Measurements from ENCODE around the gene EDAR. TPM values are rescaled to one million over a fixed set of nuclear protein-coding genes. Genes with fewer than 3 reads are reported as not detected.
A peak's percentile ranks its signal among the peaks of the same experiment; 100 is the strongest.

Gene EDAR
- total RNA-seq: 1 to 10 TPM in 1 of 5 donors, not detected in 4; 1.1 TPM
- under 1 TPM in 1 of 3 donors, not detected in 2; 0.93 TPM for polyA plus RNA-seq
- long read RNA-seq, donor 1: 0 reads
- long read RNA-seq, donor 2, full-length matches to known transcripts: 1 of 1 reads
- long read RNA-seq, donor 2, partial matches to known transcripts: 0 of 1 reads
- long read RNA-seq, donor 2, other reads (novel, unspliced or antisense): 0 of 1 reads
- long read RNA-seq, donor 3: 0 reads
- long read RNA-seq, donor 4: 0 reads
- long read RNA-seq, donor 5: 0 reads
- long read RNA-seq, donor 6: 0 reads
- long read RNA-seq, donor 7: 0 reads
- long read RNA-seq, donor 8: 0 reads
- long read RNA-seq, donor 9: 0 reads
- long read RNA-seq, donor 10: 0 reads

- no peaks in the 10 kb centered on the region for H3K9me3 ChIP-seq
- peak within 1 kb of the TSS in 2 of 4 donors; percentile 15 to 32 for H3K4me3 ChIP-seq
- H3K27me3 ChIP-seq: peaks cover 0 to 28% (median 6%) of the 10 kb centered on the region in 3 donors
- DNase-seq: peak; percentile 63 to 88
- H3K27ac ChIP-seq: no peak within 1 kb of the TSS
- intact Hi-C loops (cut with DNase I; ENCODE audit: low total_unique reads): no loop called here
- H3K4me1 ChIP-seq: peaks cover 0 to 8% (median 3%) of the 10 kb centered on the region in 4 donors
- WGBS, 5 donors: 22 to 33% (median 27%) methylated on average over 18 to 20 of the region's 20 CpGs
- peak in 5 of 7 experiments; percentile 42 to 53 (median 49) for TF ChIP-seq CTCF (IDR thresholded peaks at IDR 0.05)
- no peak for TF ChIP-seq POLR2A (IDR thresholded peaks at IDR 0.05)
- H3K36me3 ChIP-seq: no peaks in the 10 kb centered on the region
Measured at GRCh38 chr2:108988796-108989713, at the start of gene EDAR. TSS of gene EDAR (minus strand) at chr2:108989220. CDS start at chr2:108931014, 58,206 bp downstream.

DNA sequence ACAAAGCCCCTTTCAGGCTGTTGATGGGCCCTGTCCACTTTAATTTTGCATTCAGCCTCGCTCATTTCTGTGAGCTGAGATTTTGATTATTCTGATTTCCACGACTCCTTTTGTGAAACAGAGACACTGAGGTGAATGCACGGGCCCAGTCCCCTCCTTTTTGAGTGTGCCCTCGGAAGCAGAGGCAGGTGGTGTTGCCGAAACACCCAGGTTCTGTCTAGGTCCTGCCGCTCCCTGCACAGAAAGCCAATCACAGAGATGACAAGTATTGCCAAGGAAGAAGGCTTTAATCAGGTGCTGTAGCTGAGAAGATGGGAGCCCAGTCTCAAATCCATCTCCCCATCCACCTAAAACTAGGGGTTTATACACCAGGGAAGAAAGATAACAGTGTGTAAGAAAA, 44.2 kb upstream of the EDAR start:
- 90 to 99% (median 97%) methylated on average over 6 of the region's 6 CpGs for WGBS, 5 donors
- intact Hi-C loops (cut with DNase I; ENCODE audit: low total_unique reads): no loop called here
- H3K4me3 ChIP-seq: no peak overlapping the region
- H3K27ac ChIP-seq: peak overlapping the region in 3 of 5 donors; percentile 59 to 84 (median 71)
- TF ChIP-seq CTCF (IDR thresholded peaks at IDR 0.05) (no peak), POLR2AphosphoS5 (IDR thresholded peaks at IDR 0.05) (no peak), EP300 (IDR thresholded peaks at IDR 0.05) (no peak), POLR2A (IDR thresholded peaks at IDR 0.05) (no peak)
- H3K36me3 ChIP-seq: no peaks in the 10 kb centered on the region
- H3K9me3 ChIP-seq: no peaks in the 10 kb centered on the region
- H3K4me1 ChIP-seq: peaks cover 6 to 20% (median 15%) of the 10 kb centered on the region in 4 donors
- H3K27me3 ChIP-seq: no peaks in the 10 kb centered on the region
- DNase-seq: no peak

DNA sequence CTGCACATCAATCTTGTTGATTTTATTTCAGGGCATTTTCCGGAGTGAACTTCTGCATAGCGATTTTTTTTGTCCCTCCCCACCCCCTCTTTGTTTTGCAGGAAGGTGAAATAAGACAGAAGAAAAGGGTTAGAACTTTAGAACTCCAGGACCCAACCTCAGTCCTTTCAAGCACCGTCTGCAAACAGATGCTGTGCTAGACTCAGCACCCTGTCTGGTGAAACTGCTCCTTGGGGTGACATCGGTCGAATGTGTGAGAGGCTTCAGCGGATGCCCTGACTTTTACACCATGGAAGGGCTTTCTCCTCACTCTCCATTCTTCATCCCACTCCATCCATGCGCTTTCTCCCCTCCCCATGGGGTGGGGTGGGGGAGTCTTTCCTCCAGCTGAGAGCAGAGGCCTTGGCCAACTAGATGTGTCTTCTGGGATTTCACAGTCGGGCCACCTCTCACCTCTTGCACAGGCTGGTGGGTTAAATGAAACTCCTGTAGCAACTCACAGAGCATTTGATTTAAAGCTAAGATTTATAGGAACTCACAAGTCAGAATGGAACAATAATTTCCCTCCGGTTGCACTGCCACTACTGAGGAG, 43.3 kb upstream of the EDAR start:
- H3K4me3 ChIP-seq: peak overlapping the region; percentile 43 to 57 (median 49)
- H3K27ac ChIP-seq: peak overlapping the region in 4 of 5 donors; percentile 13 to 84 (median 65)
- H3K9me3 ChIP-seq: no peaks in the 10 kb centered on the region
- peak in 1 of 2 donors; percentile 36 for DNase-seq
- WGBS, 5 donors: 61 to 70% (median 63%) methylated on average over 9 of the region's 9 CpGs
- H3K4me1 ChIP-seq: peaks cover 6 to 20% (median 15%) of the 10 kb centered on the region in 4 donors
- no peaks in the 10 kb centered on the region for H3K27me3 ChIP-seq
- no peak for TF ChIP-seq EP300 (IDR thresholded peaks at IDR 0.05)
- TF ChIP-seq CTCF (IDR thresholded peaks at IDR 0.05): no peak
- TF ChIP-seq POLR2AphosphoS5 (IDR thresholded peaks at IDR 0.05): no peak
- no peak for TF ChIP-seq POLR2A (IDR thresholded peaks at IDR 0.05)
- intact Hi-C loops (cut with DNase I; ENCODE audit: low total_unique reads): no loop called here
- no peaks in the 10 kb centered on the region for H3K36me3 ChIP-seq

All from stomach (tissue), 19 donors.